Activated CD8-positive, alpha-beta memory T cell treated with anti-CD3 and anti-CD28 coated beads for 48 hours (primary cell): ENCODE measurements around the gene GLE1.
"Not testable (repeated sequence)": the region's sequence is repeated elsewhere in the genome, so short reads cannot be mapped to it uniquely, and the experiment has no call there.

Source experiments
- DNase-seq, 3 experiments: peaks; one replicate each; pipeline ENCODE4 v3.0.0-alpha.2; 2020; ENCODE audit warnings: low read depth in 2 of 3, low spot score in 2 of 3

GLE1 gene

DNA sequence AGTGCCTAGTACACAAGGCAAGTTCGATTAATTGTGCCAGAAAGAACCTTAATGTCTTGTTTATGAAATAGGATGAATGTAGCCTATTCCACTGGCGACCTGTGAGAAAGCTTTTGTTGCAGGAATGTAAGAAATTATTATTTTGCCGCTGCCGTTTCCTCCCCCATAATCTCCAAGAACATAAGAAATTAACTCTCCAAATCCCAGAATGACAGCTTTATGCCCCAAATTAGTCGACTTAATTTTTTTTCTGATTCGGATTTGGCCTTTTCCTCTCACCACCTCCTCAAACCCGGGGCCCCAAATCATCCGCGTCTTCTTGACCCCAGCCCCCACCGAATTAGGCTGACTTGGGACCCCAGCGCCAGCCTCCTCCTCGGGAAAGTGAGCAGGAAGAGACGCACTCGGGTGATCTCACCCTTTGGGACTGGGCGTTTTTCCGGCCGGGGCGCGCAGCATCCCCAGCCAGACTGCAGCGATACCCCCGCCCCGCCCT, 47.2 kb downstream of the GLE1 start:
- DNase-seq: no peak

DNA sequence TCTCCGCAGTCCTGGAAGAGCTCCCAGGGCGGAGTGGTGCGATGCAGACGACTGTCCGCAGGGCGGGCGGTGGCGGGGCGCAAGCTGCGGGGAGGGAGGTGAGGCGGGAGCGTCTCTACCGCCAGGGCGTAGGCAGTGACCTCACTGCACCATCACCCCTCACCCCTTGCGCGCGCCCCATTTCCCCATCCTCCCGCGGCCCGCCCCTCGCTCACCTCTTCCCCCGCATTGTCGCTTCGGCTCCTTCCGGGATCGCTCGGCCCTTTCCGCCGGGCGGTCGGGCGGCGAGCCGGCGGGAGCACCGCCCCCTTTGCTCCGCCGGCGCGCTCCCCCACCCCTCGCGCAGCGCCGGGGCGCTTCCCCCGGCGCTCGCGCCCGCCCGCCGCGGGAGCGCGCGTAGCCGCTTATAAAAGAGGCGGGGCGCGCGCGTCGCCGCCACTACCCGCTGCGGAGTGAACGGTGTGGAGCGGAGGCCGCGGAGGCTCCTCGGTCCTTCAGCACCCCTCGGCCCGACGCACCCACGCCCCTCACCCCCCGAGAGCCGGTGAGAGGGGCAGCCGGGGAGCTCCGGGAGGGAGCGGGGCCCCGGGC, 47.7 kb downstream of the GLE1 start, which contains the start of gene SPTAN1:
Gene SPTAN1 (plus strand): TSS at position 435 of the 591 bp plus-strand sequence. CDS start 14,154 bp downstream, outside the sequence.
- DNase-seq: peak; percentile 80 to 91 (median 89)

DNA sequence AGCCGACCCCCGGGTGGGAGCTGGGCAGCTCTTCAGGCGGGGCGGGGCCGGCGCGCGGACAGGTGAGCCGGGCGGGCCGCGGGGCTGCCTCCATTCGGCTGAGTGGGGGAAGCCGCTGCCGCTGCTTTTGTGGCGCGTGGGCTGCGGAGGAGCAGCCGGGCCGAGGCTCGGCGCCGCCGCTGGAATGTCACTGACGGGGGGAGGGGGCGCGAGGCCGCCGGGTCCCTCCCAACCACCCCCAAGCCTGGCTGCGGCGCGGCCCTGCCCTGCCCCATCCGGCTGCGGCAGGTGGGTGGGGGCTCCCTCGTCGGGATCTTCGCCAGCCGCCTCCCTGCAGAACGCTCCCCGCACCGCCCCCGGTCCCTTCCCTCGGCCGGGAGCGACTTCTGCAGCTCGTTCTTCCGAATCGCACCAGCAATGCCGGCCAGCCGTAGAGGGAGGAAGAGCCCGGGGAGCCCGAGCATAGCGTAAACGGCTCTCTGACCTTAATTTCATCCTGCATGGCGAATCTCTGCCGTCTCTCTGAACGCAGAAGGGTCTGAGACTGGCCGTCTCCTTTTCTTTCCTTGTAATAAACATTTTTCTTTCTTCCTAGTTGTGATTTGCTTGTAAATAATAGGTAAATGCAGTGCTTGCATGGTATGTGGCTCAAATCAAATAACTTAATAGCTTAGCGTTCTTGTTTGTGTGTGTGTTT, 48.4 kb downstream of the GLE1 start:
- DNase-seq: peak in 1 of 3 experiments; percentile 22

DNA sequence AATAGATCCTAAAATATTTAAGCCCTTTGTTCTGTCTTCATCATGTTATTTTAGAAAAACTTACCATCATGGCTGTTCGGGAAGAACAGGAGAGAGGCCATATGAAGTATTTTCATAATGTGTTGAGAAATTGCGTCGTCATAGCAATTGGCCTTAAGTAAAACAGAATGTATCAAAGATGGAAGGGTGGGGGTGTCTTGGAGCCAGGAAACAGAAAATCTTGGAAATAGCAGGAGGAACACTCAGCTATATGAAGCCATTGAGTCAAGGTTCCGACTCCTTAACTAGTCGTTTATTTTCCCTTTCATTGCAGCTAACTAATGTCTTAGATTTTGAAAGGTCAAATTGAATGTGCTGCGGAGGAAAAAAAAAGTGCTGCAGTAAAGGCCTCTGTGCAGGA, 49.2 kb downstream of the GLE1 start:
- DNase-seq: no peak

DNA sequence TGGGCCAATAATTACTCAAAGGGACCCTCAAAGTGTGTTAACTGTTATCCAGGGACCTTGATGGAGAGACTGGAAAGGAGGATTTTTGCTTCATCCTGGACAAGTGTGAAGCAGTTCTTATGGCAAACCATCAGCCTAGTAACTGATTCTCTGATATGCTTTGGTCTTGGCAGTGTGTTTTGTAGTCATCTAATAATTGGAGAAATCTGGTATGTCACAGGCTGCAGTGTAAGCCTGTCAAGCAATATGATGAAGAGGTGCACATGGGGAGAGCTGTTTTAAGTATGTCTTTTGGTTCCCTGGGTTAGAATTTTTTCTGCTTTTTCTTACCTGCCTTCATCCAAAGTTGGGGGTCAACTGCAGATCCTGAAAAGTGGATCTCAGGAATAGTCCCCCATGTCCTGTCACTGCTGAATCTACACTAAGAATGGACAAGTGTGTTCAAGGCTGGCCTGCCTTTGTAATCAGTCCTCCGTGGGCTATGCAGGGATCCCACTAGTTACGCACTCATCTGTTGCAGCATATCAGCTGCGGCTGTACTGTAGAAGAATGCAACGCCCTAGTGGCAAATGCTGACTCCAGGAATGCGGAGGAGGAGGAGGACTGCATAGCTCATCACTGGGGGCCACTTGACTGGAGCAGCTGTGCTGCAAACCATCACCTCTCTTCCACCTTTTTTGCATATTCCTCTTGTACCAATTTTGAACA, 49.8 kb downstream of the GLE1 start:
- no peak for DNase-seq

DNA sequence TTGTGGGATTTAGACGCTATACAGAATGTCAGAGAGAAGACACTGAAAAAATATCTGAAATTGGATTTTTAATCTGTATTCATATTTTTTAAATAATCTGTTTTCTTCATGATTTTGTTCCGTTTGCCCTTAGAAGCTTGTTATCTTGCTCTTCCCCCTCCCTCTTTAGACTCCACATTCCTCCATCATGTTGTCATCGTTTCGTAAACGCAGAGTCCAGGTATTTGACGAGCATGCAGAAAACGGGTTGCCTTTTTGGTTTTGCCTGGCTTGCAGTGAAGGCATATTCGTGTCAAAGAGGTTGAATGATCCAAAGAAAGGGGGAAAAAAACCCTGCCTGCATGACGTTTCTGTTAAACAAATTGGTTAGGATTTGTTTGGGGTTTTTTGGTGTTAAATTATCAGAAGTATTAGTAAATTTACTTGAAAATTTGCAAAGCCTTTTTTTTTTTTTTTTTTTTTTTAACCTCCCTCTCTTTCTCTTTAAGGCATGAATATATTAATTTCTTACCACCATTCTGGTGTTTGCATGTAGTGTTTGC, 50.7 kb downstream of the GLE1 start:
- DNase-seq: no peak

DNA sequence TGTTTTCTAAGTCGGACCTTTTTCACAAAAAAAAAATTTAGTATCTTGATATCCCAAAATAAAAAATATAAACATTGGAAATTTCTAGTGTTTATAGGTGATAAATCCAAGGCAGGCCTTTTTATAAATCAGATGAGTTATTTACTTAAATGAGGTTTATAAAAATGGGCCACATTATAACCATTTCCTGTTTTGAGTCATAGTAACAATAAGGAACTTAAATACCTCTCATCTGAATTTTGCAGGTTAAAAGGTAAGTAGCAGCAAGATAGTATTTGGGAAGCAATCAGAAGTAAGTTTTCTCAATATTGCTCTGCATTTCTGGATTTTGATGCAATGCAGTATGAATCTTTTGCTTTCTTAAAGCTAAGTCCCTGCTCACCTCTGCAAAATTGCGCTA, 51.8 kb downstream of the GLE1 start:
- no peak for DNase-seq

DNA sequence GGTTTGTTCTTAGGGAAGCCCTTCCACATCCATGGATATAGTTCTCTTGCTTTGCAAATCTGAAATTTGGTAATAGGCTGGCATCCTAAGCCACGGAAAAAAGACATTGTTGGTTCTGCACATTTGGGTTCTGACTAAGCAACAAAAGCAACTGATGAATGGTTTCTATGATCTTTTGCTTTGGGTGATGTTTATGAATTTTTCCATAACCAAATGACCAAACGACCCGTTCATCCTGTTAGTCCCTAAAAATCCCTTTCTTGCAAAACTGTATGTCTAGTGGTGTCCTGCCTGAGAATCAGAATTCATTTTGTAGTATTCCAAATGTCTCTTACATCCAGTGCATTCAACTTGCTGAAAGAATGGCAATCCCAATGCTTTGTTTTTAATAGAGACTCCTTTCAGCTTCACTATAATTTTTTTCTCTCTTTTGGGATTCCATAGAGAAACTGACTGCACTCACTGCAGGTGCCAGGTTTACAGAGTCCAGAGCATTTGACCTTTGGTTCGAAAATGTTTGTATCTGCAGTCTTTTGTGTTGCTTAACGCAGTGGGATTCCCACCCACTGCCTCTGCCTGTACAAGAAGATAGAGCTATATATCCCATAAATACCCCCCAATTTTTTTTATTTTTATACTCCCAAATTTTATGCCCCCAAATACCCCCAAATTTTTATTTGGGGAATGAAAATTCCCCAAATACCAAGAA, 52.6 kb downstream of the GLE1 start:
- DNase-seq: no peak

DNA sequence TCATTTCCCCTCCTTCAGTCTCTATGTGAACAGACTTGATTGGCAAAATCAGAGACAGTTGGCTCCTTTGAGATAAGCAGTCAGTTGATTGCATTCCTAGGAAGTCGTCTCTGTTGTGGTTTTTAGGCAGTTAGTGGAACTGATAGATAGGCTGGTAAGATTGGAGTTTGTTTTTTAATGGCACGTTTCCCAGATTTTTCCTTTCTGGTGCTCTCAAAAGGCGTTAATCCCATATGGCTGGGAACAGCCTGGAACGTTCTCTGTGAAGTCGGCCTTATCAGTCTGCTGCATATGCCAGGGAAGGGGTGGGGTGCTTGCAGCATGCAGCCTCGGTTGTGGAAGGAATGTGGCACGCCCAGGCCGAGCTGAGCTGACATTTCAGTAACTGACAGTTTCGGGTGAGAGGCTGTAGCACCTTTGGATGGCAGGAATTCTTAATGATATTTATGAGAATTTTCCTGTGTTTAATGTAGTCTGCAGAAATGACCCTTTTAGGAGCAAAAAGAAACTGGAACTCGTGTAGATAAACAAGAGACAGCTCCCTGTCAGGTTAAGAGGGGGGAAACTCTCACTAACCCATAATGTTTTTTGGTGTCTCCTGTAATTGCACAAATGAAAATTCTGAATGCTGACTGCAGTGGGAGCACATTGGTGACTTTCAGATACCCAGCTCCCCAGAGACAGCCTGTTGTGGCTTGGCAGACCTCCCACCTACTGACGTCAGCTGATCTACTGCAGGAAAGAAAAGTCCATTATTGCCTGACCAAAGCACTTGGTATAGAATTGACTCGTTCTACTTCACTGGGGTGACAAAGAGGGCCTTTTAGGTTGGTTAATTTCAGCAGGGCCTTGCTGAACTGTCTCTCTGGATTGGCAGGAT, 54.2 kb downstream of the GLE1 start:
- DNase-seq: peak in 2 of 3 experiments; percentile 34 to 38

DNA sequence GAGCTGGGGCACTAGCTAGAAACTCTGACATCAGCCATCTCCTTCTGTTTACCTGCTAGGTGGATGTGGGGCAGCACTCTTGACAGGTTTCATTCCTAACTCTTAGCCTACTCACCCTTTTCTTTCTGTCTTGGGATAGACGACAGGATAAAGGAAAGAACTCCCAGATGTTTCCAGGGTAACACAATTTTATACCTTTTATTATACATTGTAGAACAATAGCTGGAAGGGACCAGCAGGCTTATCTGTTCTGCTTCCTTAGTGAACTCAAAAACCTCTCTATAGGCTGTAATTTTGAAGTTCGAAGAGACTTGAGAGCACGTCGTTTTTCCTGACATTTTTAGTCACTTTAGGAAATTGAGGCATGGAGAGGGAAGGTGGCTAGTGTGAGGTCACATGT, 61.1 kb downstream of the GLE1 start:
- no peak for DNase-seq

DNA sequence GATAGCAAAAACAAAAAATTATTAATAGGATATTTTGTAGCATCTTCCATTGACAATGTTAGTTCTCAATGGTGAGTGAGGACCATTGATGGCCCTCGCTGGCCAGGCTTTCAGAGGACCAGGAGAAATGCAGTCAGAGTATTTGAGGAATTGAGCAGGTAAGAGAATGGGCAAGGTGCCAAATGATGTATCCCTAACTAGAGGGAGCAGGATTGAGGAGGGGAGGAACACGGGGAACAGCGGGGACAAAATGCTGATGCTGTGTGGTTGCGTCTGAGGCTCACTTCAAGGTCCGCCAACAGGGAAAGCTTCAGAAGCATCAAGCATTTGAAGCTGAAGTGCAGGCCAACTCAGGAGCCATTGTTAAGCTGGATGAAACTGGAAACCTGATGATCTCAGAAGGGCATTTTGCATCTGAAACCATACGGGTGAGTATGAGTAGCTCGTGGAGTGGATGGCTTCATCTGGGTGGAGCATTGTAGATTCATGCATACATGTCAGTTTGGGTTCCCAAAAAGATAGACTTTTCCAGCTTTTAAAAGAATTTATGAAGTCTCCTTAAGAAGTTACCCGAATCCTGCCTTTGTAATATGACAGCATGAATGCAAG, 64.1 kb downstream of the GLE1 start:
- DNase-seq: no peak

DNA sequence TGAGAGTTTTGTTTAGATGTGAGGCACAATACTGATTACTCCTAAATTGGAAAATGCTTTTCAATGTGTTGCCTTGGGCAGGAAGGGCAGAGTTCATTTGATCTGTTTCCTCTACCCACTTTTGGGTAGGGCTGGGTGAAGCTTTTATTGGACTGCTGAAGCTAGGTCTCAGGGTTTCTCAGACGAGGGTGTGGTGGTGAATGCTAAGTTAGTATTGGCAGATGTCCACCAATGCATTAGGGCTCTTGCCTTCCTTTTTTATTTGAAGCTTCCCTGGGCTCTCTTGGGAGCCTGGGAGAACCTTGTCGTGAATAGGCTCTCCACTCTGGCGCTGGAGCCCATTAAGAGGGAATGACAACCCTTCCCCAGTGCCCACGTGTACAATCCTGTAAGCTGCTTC, 71.0 kb downstream of the GLE1 start:
- no peak for DNase-seq

DNA sequence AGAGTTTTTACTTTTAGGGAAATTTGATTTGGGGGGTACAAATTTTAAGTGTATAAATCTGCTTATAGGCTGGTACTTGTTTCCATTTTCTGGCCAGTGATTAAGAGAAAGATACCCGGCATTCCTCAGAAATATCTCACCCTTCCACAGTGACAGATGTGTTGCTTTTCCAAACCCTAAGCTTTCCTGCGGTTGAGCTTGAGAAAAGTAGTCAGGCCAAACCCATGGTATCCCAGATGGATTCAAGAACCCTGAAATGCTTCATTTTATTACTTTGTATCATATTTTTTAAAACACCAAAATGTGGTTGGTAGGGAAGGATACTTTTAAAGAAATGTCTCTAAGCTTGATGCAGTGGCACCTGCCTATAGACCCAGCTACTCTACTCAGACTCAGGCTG, 71.4 kb downstream of the GLE1 start:
- DNase-seq: no peak

DNA sequence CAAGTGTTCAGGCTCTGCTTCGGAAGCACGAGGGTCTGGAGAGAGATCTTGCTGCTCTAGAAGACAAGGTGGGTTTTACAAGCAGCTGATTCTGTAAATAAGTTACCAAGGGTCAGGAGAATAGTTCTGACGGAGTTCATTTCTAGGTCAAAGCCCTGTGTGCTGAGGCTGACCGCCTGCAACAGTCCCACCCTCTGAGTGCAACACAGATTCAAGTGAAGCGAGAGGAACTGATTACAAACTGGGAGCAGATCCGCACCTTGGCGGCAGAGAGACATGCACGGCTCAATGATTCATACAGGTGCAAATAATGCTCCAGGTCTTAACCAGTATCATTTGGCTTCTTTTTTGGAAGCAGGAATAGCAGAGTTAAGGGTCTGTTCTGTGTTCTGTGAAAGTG, 72.7 kb downstream of the GLE1 start:
- DNase-seq: no peak

DNA sequence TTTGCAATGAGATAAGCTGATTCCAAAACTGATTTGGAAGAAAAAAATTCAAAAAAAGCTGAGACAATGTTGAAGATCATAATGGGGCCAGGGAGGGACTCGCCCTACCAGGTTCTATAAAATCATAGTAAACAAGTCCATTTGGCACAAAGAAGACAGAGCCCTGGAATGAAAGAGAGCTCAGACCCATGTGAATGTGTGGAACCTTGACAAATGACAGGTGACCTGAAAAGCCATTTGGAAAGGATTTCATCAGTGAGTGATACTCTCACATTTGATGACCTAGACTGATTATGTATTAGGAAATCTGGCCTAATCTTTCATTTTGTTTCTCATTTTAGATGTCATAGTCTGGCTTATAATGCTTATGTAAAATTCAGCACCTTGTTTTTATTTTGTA, 74.7 kb downstream of the GLE1 start:
- no peak for DNase-seq

DNA sequence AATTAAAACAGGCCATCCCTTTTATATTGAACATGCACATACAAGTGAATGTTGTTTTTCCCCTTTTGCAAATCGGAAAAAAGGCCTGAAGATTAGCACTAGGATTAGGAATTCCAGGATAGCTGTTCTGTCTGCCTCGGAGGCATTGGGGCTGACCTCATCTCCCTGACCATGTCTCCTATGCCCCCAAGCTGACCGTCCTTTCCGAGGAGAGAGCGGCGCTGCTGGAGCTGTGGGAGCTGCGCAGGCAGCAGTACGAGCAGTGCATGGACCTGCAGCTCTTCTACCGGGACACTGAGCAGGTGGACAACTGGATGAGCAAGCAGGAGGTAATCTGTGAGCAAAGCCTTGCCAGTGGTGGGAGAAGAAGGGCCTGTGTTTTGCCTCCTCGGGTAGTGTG, 76.2 kb downstream of the GLE1 start:
- DNase-seq: no peak

DNA sequence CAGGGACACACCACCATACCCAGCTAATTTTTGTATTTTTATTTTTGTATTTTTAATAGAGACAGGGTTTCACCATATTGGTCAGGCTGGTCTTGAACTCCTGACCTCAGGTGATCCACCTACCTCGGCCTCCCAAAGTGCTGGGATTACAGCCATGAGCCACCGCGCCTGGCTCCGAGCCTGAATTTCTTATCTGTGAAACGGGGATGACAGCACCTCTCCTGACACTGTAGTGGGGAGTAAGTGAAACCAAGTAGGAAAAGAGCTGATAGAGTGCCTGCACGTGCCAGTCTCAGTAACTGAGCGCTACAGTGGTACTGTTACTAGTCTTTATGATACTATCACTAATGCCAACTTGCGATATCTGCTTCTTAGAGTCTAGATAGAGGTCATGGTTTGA, 80.6 kb downstream of the GLE1 start:
- not testable (repeated sequence) for DNase-seq

DNA sequence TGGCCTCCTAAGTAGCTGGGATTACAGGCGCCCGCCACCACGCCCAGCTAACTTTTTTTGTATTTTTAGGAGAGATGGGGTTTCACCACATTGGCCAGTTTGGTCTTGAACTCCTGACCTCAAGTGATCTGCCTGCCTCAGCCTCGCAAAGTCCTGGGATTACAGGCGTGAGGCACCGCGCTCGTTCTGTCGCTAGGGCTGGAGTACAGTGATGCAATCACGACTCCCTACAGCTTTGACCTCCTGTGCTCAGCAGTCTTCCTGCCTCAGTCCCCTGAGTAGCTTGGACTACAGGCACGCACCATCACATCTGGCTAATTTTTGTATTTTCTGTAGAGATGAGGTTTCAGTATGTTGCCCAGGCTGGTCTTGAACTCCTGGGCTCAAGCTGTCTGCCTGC, 82.4 kb downstream of the GLE1 start:
- not testable (repeated sequence) for DNase-seq

DNA sequence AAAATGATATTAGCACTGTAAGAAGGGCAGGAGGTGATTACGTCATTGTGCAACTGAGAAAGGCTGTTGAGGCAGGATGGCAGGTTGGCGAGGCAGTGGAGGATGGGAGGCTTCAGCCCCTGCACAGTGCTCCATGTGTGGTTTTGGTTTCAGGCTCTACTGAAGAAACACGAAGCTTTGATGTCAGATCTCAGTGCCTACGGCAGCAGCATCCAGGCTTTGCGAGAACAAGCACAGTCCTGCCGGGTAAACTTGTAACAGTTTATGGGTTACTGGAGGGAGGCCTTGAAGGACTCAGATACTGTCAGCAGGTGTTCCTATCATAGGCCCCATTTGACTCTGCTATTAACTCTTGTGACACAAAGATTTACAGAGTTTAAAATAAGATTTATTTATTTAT, 82.9 kb downstream of the GLE1 start:
- DNase-seq: no peak
